ENCODE data around the gene SPEF1.
A peak's percentile ranks its signal among the peaks of the same experiment; 100 is the strongest.

Gene SPEF1

DNA sequence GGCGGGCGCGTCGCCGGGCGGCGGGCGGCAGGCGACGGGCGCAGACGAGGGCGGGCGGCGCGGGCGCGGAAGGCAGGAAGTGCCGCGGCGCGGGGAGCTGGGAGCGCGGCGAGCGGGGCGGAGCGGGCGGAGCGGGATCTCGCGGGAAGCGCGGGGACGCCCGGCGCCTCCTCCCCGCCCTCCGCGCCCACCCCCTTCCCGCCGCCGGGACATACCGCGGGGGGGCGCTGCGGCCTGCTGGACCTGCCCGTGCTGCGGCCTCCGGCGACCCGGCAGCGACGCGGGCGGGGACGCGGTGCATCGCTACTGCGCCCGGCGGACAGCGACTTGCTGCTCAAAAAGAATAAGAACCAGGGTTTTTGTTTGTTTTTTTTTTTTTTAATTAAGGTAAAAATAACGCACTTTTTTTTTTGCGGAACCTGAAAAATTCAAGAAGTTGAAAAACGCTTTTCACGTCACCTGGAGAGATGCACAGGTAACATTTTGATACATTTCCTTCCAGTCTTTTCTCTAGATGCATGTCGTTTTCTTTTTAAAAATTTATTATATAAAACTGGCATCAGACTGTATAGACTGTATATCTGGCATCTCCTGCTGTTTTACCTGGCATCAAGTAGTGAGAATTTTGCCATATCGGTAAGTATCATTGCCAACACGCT, 5.5 kb upstream of the SPEF1 start, which contains the start of gene CENPB:
TSS of gene CENPB (minus strand) at position 76 of the 659 bp plus-strand sequence. CDS start 257 bp downstream, outside the sequence.
- DNase-seq, result peak; percentile 34

- DNase-seq, result no peak
Observed at GRCh38 chr20:3786126-3786484, 4.9 kb upstream of the SPEF1 start.

- no peak for DNase-seq
Observed at GRCh38 chr20:3785240-3786125, 4.2 kb upstream of the SPEF1 start.

DNA sequence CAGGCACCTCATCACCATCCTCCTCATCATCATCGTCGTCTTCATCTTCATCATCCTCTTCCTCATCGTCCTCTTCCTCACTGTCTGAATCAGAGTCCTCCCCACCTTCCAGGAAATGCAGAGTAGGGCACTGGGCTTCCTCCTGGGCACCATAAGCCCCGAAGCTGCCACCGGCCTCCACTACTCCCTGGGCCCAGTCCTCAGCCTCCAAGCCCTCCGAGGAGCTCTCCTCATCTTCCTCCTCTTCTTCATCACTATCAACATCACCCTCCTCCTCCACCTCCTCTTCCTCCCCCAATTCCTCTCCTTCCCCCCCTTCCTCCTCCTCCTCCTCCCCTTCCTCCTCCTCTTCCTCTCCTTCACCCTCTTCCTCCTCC, 3.6 kb upstream of the SPEF1 start:
- DNase-seq, result no peak

DNA sequence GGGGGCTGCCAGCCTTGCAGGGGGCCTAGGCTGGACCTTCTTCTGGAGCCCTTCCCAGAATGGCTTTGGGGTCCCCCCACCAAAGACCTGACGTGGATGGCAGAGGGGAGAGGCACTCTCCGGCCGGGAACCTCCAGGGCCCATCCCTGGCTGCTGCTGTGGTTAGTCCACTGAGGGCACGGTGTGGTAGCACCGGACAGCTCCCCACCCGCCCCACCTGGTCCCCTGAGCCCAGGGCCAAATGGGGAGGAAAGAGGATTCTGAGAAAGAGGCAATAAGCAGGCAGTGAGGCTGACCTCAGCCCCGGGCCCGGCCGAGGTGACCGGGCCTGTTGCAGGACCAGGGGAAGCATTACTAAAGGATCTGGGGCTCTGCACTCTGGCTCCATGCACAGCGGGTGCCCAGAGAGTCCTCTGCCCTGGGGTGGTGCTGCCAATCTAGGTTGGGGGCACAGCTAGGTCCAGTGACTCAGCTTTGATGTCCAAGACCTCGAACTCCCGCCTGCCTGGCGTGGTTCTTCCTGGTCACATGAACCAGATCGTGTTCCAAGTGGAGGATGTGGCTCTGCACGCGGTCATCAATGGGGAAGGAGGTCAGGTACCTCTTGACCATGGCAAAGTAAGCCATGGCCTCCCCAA, 3.1 kb upstream of the SPEF1 start:
- DNase-seq, result no peak

GRCh38 chr20:3783511-3784195, 2.4 kb upstream of the SPEF1 start:
- no peak for DNase-seq

- no peak for DNase-seq
Observed at GRCh38 chr20:3783068-3783489, 1.8 kb upstream of the SPEF1 start.

DNA sequence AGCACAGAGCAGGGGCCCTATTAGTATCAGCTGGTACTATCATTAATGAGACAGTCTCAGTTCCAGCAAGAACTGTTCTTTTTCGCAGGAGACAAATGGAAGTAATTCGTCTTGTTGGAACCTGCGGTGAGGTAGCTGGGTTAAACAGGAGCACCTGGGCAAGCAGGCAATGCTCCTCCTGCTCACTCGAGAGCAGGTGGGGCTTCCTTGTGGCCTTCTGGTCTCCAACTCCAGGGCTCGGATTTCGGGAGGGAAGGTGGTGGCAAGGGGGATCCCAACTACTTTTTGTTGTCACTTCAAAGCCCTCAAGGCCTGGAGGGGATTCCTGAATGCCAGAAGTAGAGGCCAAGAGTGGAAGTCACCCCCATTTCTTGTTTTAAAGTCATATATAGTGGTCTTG, 1.3 kb upstream of the SPEF1 start:
- DNase-seq, result no peak

GRCh38 chr20:3778976-3779375, 2.3 kb downstream of the SPEF1 start:
- DNase-seq, result no peak

GRCh38 chr20:3777716-3778629, 3.3 kb downstream of the SPEF1 start:
- no peak for DNase-seq

DNA sequence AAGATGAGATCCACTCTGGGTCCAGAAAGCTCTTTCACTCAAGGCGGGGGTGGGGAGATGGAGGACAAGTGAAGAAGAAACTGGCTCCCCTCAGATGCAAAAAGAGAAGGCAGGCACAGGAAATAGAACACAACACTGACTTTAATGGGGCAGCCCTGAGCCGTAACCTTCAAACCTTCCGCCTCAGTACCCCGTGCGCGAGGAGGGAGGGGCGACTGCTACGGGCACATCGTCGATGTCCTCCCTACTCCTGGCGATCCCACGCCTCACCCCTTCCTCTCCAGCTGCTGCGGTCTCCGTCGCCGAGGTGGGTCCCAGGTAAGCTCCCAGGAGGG, 3.9 kb downstream of the SPEF1 start:
- DNase-seq, result no peak

GRCh38 chr20:3775457-3776108, 5.7 kb downstream of the SPEF1 start:
- no peak for DNase-seq

DNA sequence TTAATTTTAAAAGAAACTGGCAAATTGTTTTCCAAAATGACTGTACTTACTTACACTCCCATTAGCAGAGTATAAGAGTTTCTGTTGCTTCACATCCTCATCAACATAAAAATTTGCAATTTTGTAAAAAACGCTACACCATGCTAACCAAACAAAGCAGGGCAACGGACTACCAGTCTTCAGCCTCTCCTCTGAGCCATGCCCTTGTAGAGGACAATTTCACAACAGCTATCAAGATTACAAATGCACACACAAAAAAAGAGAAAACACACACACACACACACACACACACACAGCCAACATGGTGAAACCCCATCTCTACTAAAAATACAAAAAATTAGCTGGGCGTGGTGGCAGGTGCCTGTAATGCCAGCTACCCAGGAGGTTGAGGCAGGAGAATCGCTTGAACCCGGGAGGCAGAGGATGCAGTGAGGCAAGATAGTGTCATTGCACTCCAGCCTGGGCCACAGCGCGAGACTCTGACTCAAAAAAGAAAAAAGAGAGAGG, 9.6 kb downstream of the SPEF1 start:
- no peak for DNase-seq

DNA sequence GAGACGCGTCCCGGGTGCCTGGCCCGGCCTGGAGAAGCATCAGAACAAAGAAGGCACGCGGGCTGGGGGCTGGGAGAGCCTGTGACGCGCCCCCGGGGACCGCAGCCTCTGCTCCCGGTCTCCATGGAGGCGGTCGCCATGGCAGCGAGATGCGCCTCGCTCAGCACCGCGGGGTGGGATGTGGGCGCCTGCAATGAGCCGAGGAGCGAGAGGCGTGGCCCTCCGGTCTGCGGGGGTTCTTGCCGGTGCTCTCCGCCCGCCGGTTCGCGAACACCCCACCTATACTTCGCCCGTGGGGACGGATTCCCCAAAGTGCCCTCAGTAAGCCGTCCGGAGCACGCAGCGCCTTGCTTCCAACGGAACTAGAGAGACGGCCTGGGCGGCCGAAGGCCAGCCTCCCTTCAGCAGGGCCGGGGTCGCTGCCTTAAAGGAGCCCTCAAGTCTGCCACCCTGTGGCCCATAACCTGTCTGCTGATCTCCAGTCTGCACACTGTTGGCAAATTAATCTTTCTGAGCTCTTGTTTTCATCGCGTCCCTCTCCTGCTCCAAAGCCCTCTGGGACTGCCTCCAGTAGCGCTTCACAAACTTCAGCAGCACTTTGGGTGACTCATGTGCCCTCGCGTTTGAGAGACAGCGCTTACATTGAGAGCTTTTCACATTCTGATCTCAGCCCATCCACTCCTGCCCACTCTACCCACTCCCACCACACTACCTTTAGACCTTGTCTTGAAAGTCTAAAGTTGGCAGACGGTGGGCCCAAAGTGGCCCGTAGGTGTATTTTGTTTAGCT, 12.7 kb downstream of the SPEF1 start:
- peak; percentile 52 for DNase-seq

GRCh38 chr20:3767427-3768341, 13.6 kb downstream of the SPEF1 start, which contains the start of gene ADISSP:
TSS of gene ADISSP (minus strand) at chr20:3767753. CDS start at chr20:3760100, 7,653 bp downstream.
- peak; percentile 93 for DNase-seq

DNA sequence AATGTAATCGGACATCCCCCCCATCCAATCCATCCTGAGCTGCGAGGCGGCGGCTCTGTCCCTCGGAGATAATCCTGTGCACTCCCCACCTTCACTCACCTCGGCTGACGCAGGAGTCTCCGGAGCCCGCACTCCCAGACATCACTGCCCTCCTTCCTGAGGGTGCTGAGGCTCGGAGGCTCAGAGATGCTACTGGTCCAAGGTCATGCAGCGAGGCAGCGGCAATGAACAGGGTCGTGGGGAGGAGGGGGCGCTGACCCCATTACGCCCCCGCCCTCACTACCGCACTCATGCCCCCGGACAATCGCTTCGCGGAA, 14.2 kb downstream of the SPEF1 start:
- no peak for DNase-seq

DNA sequence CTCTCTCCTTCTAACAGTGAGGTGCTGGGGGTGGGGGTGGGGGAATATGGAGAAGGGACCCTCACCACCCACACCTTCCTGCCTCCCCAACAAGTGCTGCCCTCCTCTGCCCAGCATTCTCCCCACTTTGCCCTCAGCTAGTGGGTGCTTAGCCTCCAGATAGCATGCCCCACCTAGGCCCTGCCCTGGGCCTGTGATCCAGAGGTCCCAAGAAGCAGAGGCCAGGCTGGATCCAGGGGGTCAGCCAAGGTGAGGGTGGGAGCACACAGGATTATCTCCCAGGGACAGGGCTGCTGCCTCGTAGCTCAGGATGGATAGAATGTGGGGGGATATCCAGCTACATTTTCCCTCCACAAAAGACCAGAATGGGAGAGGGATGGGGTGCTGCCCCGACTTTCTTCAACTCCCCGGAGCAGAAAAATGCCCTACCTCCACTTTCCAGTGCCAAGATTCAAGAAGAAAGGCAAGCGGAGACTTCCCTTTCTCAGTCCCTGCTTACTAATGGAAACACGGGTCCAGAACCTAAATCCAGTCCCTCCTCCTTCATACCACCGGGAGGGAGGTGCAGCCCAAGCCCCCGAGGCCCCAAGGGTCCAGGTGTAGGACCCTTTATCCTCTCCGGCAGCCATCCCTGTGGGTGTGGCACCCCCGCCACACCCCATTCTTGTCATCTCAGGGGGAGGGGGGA, 14.7 kb downstream of the SPEF1 start:
- DNase-seq, result no peak

GRCh38 chr20:3765171-3765882, 15.9 kb downstream of the SPEF1 start:
- DNase-seq, result no peak

All from KG1 (cell line).